ENCODE results near the gene CHIA. TPM values are rescaled to one million over a fixed set of nuclear protein-coding genes. Genes with fewer than 3 reads are reported as not detected.

Gene CHIA
- total RNA-seq, 2 experiments from 2014 or later, result not detected

- no peak for DNase-seq (ENCODE audit: low spot score)
- Histone ChIP-seq H3K79me2 (ENCODE audit: insufficient read depth, low read depth, low read length) (no peaks in the 10 kb centered on the region), H4K20me1 (ENCODE audit: insufficient read depth, low read length) (no peaks in the 10 kb centered on the region), H2AFZ (ENCODE audit: low read length) (no peak overlapping the region), H3K4me2 (ENCODE audit: low read length) (no peak overlapping the region), H3K9me2 (ENCODE audit: insufficient read depth, low read length) (no peaks in the 10 kb centered on the region), H3K27ac (ENCODE audit: low read depth, low read length, poor library complexity, severe bottlenecking) (no peak overlapping the region), H3K36me3 (ENCODE audit: insufficient read depth, low read length) (no peaks in the 10 kb centered on the region), H3K4me3 (ENCODE audit: low read depth, low read length, poor library complexity, severe bottlenecking) (no peak overlapping the region), H3K9me3 (ENCODE audit: low read length) (0 out of 2 replicates have a peak, but pooled peaks cover 5% of the 10 kb centered on the region), H3K4me1 (ENCODE audit: insufficient read depth, low read length, poor library complexity, severe bottlenecking) (no peaks in the 10 kb centered on the region)
- BruUV-seq (replicated peaks), result no TSS peak
- ChIA-PET CTCF (ENCODE audit: unreplicated experiment) (no interaction called here), POLR2A (interaction anchor here (0.6 to 1.1 kb wide), 4 partner anchors 44 to 279 kb away, joined by 3 to 5 read pairs (median 3); no protein-coding TSS in a partner anchor)
- no peak for TF ChIP-seq EZH2phosphoT487 (IDR thresholded peaks at IDR 0.05; ENCODE audit: borderline replicate concordance, low read depth, low read length)
- no peak for TF ChIP-seq CTCF (conservative IDR thresholded peaks at IDR 0.05; ENCODE audit: low read length)
- intact Hi-C loops (cut with micrococcal nuclease; ENCODE audit: unreplicated experiment), result no loop called here
These were observed 29.6 kb downstream of the CHIA start for GRCh38 chr1:111320066-111320879.

- intact Hi-C loops (cut with micrococcal nuclease; ENCODE audit: unreplicated experiment), result no loop called here
- no peaks in the 10 kb centered on the region for H3K79me2 ChIP-seq (ENCODE audit: insufficient read depth, low read depth, low read length)
- no peaks in the 10 kb centered on the region for H3K36me3 ChIP-seq (ENCODE audit: insufficient read depth, low read length)
- CTCF ChIA-PET (ENCODE audit: unreplicated experiment), result no interaction called here
- no peaks in the 10 kb centered on the region for H3K9me2 ChIP-seq (ENCODE audit: insufficient read depth, low read length)
- H3K27ac ChIP-seq (ENCODE audit: low read depth, low read length, poor library complexity, severe bottlenecking), result no peak overlapping the region
- TF ChIP-seq CTCF (conservative IDR thresholded peaks at IDR 0.05; ENCODE audit: low read length), result no peak
- TF ChIP-seq EZH2phosphoT487 (IDR thresholded peaks at IDR 0.05; ENCODE audit: borderline replicate concordance, low read depth, low read length), result no peak
- H3K4me1 ChIP-seq (ENCODE audit: insufficient read depth, low read length, poor library complexity, severe bottlenecking), result no peaks in the 10 kb centered on the region
- no peak overlapping the region for H2AFZ ChIP-seq (ENCODE audit: low read length)
- peaks cover 7% of the 10 kb centered on the region; the same call in 1 of the 2 replicates for H3K9me3 ChIP-seq (ENCODE audit: low read length)
- DNase-seq (ENCODE audit: low spot score), result no peak
- no peak overlapping the region for H3K4me2 ChIP-seq (ENCODE audit: low read length)
- POLR2A ChIA-PET, result no interaction called here
- no peak overlapping the region for H3K4me3 ChIP-seq (ENCODE audit: low read depth, low read length, poor library complexity, severe bottlenecking)
- no TSS peak for BruUV-seq (replicated peaks)
- no peaks in the 10 kb centered on the region for H4K20me1 ChIP-seq (ENCODE audit: insufficient read depth, low read length)
These were observed 32.6 kb downstream of the CHIA start for GRCh38 chr1:111323231-111323630.

- ChIA-PET POLR2A (interaction anchor here (0.5 kb wide), 1 partner anchor 1085 kb away, joined by 4 read pairs; no protein-coding TSS in a partner anchor), CTCF (ENCODE audit: unreplicated experiment) (no interaction called here)
- no TSS peak for BruUV-seq (replicated peaks)
- Histone ChIP-seq H4K20me1 (ENCODE audit: insufficient read depth, low read length) (no peaks in the 10 kb centered on the region), H3K4me3 (ENCODE audit: low read depth, low read length, poor library complexity, severe bottlenecking) (no peak overlapping the region), H2AFZ (ENCODE audit: low read length) (no peak overlapping the region), H3K36me3 (ENCODE audit: insufficient read depth, low read length) (no peaks in the 10 kb centered on the region), H3K9me2 (ENCODE audit: insufficient read depth, low read length) (no peaks in the 10 kb centered on the region), H3K27ac (ENCODE audit: low read depth, low read length, poor library complexity, severe bottlenecking) (no peak overlapping the region), H3K9me3 (ENCODE audit: low read length) (peaks cover 10% of the 10 kb centered on the region; the same call in 1 of the 2 replicates), H3K4me2 (ENCODE audit: low read length) (no peak overlapping the region), H3K79me2 (ENCODE audit: insufficient read depth, low read depth, low read length) (no peaks in the 10 kb centered on the region), H3K4me1 (ENCODE audit: insufficient read depth, low read length, poor library complexity, severe bottlenecking) (no peaks in the 10 kb centered on the region)
- TF ChIP-seq CTCF (conservative IDR thresholded peaks at IDR 0.05; ENCODE audit: low read length) (no peak), EZH2phosphoT487 (IDR thresholded peaks at IDR 0.05; ENCODE audit: borderline replicate concordance, low read depth, low read length) (no peak)
- DNase-seq (ENCODE audit: low spot score), result no peak
- intact Hi-C loops (cut with micrococcal nuclease; ENCODE audit: unreplicated experiment), result loop anchor here (5.0 kb wide), 2 partner anchors 150 to 550 kb away; no protein-coding TSS in a partner anchor
These were observed 41.5 kb downstream of the CHIA start for GRCh38 chr1:111332190-111332589.
